ENCODE data around the gene LPP.

The LPP gene

GRCh38 chr3:188209034-188209433 lies 55.1 kb downstream of the LPP start:
- H3K9ac ChIP-seq (ENCODE audit: low read length): no peak overlapping the region
- H3K79me2 ChIP-seq (ENCODE audit: insufficient read depth, low read length): no peaks in the 10 kb centered on the region
- H3K36me3 ChIP-seq (ENCODE audit: insufficient read depth, low read length): no peaks in the 10 kb centered on the region
- peaks cover 62% of the 10 kb centered on the region for H3K4me1 ChIP-seq (ENCODE audit: insufficient read depth, low read length, severe bottlenecking)
- no peaks in the 10 kb centered on the region for H4K20me1 ChIP-seq (ENCODE audit: insufficient read depth, low read length)
- H3K9me2 ChIP-seq (ENCODE audit: low read depth, low read length): no peaks in the 10 kb centered on the region
- H3K4me3 ChIP-seq (ENCODE audit: low read depth, low read length, poor library complexity, severe bottlenecking): no peak overlapping the region
- no peak for TF ChIP-seq EZH2 (IDR thresholded peaks at IDR 0.05; ENCODE audit: borderline replicate concordance, low read length)
- no peak for TF ChIP-seq CTCF (IDR thresholded peaks at IDR 0.05; ENCODE audit: low read length)
- peak overlapping the region; percentile 56 for H3K27ac ChIP-seq (ENCODE audit: low read depth, low read length, poor library complexity, severe bottlenecking)
- no peak overlapping the region for H2AFZ ChIP-seq (ENCODE audit: low read length)
- no peaks in the 10 kb centered on the region for H3K9me3 ChIP-seq (ENCODE audit: low read length)
- H3F3A ChIP-seq (ENCODE audit: insufficient read depth, low read length): no peaks in the 10 kb centered on the region
- no peaks in the 10 kb centered on the region for H3K27me3 ChIP-seq (ENCODE audit: insufficient read depth, low read length)
- no peak overlapping the region for H3K4me2 ChIP-seq (ENCODE audit: low read length)

- Histone ChIP-seq H3K27ac (ENCODE audit: low read depth, low read length, poor library complexity, severe bottlenecking) (no peak overlapping the region), H4K20me1 (ENCODE audit: insufficient read depth, low read length) (no peaks in the 10 kb centered on the region), H3K9me2 (ENCODE audit: low read depth, low read length) (no peaks in the 10 kb centered on the region), H2AFZ (ENCODE audit: low read length) (no peak overlapping the region), H3K36me3 (ENCODE audit: insufficient read depth, low read length) (no peaks in the 10 kb centered on the region), H3K4me3 (ENCODE audit: low read depth, low read length, poor library complexity, severe bottlenecking) (no peak overlapping the region), H3K4me2 (ENCODE audit: low read length) (no peak overlapping the region), H3K9ac (ENCODE audit: low read length) (no peak overlapping the region), H3F3A (ENCODE audit: insufficient read depth, low read length) (no peaks in the 10 kb centered on the region), H3K9me3 (ENCODE audit: low read length) (no peaks in the 10 kb centered on the region), H3K27me3 (ENCODE audit: insufficient read depth, low read length) (no peaks in the 10 kb centered on the region), H3K4me1 (ENCODE audit: insufficient read depth, low read length, severe bottlenecking) (peaks cover 70% of the 10 kb centered on the region), H3K79me2 (ENCODE audit: insufficient read depth, low read length) (no peaks in the 10 kb centered on the region)
- no peak for TF ChIP-seq CTCF (IDR thresholded peaks at IDR 0.05; ENCODE audit: low read length)
Measured at GRCh38 chr3:188209740-188210139, 55.8 kb downstream of the LPP start.

- Histone ChIP-seq H3F3A (ENCODE audit: insufficient read depth, low read length) (no peaks in the 10 kb centered on the region; the same call in 1 of the 2 replicates), H3K9me3 (ENCODE audit: low read length) (no peaks in the 10 kb centered on the region), H3K9me2 (ENCODE audit: low read depth, low read length) (no peaks in the 10 kb centered on the region), H3K27me3 (ENCODE audit: insufficient read depth, low read length) (no peaks in the 10 kb centered on the region), H3K79me2 (ENCODE audit: insufficient read depth, low read length) (no peaks in the 10 kb centered on the region), H3K4me3 (ENCODE audit: low read depth, low read length, poor library complexity, severe bottlenecking) (no peak overlapping the region), H3K27ac (ENCODE audit: low read depth, low read length, poor library complexity, severe bottlenecking) (peak overlapping the region; percentile 27), H3K4me2 (ENCODE audit: low read length) (no peak overlapping the region), H4K20me1 (ENCODE audit: insufficient read depth, low read length) (no peaks in the 10 kb centered on the region), H2AFZ (ENCODE audit: low read length) (no peak overlapping the region), H3K9ac (ENCODE audit: low read length) (no peak overlapping the region), H3K36me3 (ENCODE audit: insufficient read depth, low read length) (no peaks in the 10 kb centered on the region), H3K4me1 (ENCODE audit: insufficient read depth, low read length, severe bottlenecking) (peaks cover 76% of the 10 kb centered on the region)
- no peak for TF ChIP-seq EZH2 (IDR thresholded peaks at IDR 0.05; ENCODE audit: borderline replicate concordance, low read length)
- no peak for TF ChIP-seq CTCF (IDR thresholded peaks at IDR 0.05; ENCODE audit: low read length)
Measured at GRCh38 chr3:188211476-188211875, 57.5 kb downstream of the LPP start.
